ENCODE results near the gene TDRD15. TPM values are rescaled to one million over a fixed set of nuclear protein-coding genes. Genes with fewer than 3 reads are reported as not detected.

The TDRD15 gene
- total RNA-seq (2022; extraction: Qiagen RNA extraction; ENCODE audit: low read depth): not detected in 5 replicates

GRCh38 chr2:21123473-21124393 lies at the start of gene TDRD15:
Gene TDRD15 (plus strand): TSS chr2:21123968. CDS start chr2:21137468, 13,500 bp downstream.

Other genes starting within 250 kb of the TDRD15 start
- gene APOB, start 79.9 kb upstream of the TDRD15 start, total RNA-seq (2022; extraction: Qiagen RNA extraction; ENCODE audit: low read depth): 0.02 to 0.23 TPM in 2 of 5 replicates, not detected in the others

Measured in A549 treated with GW870086 at 1 μM for 4 hours (cell line).